ENCODE results near the gene ATP8B1.

The ATP8B1 gene

DNA sequence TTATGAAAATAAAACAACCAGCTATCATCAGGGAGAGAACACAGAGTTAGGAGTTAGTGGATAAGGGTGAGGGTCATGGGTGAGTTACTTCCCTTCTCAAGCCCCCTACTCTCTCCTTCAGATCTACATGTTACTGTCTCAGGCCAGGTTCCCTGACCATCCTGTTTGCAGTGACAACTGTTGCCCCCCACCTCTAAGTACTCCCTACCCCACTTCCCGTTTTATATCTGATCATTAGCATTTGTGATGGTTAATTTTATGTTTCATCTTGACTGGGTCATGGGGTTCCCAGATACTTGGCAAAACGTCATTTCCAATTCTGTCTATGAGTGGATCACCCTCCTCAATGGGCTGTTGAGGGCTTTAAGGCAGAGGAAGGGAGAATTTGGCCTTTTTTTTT is 32.8 kb upstream of the ATP8B1 start:
- Histone ChIP-seq H3K4me3 (ENCODE audit: low read depth, low read length) (no peak overlapping the region), H3K27me3 (replicated peaks) (no peaks in the 10 kb centered on the region), H3K36me3 (replicated peaks) (no peaks in the 10 kb centered on the region), H3K27ac (no peak overlapping the region)
- TF ChIP-seq, protein P1, sequence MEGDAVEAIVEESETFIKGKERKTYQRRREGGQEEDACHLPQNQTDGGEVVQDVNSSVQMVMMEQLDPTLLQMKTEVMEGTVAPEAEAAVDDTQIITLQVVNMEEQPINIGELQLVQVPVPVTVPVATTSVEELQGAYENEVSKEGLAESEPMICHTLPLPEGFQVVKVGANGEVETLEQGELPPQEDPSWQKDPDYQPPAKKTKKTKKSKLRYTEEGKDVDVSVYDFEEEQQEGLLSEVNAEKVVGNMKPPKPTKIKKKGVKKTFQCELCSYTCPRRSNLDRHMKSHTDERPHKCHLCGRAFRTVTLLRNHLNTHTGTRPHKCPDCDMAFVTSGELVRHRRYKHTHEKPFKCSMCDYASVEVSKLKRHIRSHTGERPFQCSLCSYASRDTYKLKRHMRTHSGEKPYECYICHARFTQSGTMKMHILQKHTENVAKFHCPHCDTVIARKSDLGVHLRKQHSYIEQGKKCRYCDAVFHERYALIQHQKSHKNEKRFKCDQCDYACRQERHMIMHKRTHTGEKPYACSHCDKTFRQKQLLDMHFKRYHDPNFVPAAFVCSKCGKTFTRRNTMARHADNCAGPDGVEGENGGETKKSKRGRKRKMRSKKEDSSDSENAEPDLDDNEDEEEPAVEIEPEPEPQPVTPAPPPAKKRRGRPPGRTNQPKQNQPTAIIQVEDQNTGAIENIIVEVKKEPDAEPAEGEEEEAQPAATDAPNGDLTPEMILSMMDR (IDR thresholded peaks at IDR 0.05; ENCODE audit: low read depth, low read length, missing control alignments): no peak
- DNase-seq: no peak
- in situ Hi-C loops (cut with HindIII; ENCODE audit: low pct_ligation_motif_present, low sequenced_read_pairs): no loop called here

DNA sequence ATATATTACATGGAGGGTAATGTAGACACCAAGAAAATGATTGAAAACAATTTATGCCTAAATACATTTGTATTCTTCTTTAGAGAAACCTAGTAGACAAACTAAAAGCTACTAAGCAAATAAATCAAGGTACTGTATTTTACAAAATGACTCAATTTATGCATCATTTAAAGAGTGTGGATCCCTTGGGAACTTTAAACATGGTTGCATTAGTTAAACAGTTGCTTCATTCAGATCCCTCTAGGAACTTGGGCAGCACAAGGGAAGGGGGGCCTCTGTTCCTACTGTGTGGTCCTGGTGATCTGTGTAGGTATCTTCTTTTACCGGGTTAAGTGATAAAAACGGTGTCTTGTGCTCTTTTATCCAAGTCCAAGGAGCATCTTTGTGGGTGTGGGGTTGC is 31.5 kb upstream of the ATP8B1 start:
- no peak overlapping the region for H3K27ac ChIP-seq
- no peaks in the 10 kb centered on the region for H3K36me3 ChIP-seq (replicated peaks)
- in situ Hi-C loops (cut with HindIII; ENCODE audit: low pct_ligation_motif_present, low sequenced_read_pairs): no loop called here
- H3K4me3 ChIP-seq (ENCODE audit: low read depth, low read length): no peak overlapping the region
- DNase-seq: no peak
- TF ChIP-seq, protein P1 (IDR thresholded peaks at IDR 0.05; ENCODE audit: low read depth, low read length, missing control alignments): no peak
- H3K27me3 ChIP-seq (replicated peaks): no peaks in the 10 kb centered on the region

DNA sequence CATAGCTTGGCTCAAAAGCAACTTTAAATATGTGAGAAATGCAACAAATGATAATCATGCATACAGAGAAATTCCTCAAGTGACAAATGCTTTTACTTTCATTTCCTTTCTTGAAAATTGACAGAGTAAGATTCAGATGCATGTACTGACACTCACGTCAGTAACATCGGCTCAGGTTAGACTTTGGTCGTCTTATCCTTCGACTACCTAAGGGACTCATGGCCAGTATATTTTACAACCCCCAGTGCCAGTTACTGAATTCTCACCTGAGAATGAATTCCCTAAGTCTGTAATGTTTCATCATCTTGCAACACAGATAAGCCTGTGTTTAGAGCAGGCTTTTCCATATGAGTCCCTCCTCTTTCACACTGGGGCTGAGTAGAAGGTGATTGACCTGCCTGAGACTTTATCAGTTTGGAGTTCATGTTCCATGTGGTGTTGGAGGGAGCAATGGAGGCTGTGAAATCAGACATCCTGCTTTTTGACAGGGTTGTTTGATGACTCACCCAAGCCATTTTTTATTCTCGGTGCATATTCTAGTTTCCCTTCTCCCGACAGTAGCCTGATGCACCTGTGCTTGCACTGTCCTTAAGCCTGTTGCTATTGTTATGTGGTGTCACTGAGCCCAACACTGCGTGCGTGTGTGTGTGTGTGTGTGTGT is 30.5 kb upstream of the ATP8B1 start:
- DNase-seq: peak; percentile 34
- TF ChIP-seq, protein P1 (IDR thresholded peaks at IDR 0.05; ENCODE audit: low read depth, low read length, missing control alignments): no peak
- Histone ChIP-seq H3K4me3 (ENCODE audit: low read depth, low read length) (no peak overlapping the region), H3K27ac (peak overlapping the region; percentile 40), H3K36me3 (replicated peaks) (no peaks in the 10 kb centered on the region), H3K27me3 (replicated peaks) (no peaks in the 10 kb centered on the region)
- in situ Hi-C loops (cut with HindIII; ENCODE audit: low pct_ligation_motif_present, low sequenced_read_pairs): no loop called here

DNA sequence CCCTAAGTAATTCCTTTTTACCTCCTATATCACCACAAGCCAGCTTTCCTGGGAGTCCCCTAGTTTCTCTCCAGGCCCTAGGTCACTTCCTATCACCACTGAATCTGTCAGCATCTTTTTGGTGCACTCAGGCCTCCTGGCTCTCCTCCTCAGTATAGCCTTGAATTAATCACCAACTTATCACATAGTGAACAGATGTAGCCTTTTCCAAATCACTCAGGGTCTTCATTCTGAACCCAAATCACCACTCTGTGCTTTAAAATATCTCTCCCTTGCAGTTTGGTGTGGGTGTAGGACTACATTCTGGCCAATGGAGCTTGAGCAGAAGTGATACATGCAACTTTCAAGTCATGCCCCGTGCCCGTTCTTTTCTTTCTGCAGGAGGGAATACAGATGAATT is 29.6 kb upstream of the ATP8B1 start:
- no peak for DNase-seq
- no peaks in the 10 kb centered on the region for H3K36me3 ChIP-seq (replicated peaks)
- H3K4me3 ChIP-seq (ENCODE audit: low read depth, low read length): no peak overlapping the region
- H3K27ac ChIP-seq: no peak overlapping the region
- no peaks in the 10 kb centered on the region for H3K27me3 ChIP-seq (replicated peaks)
- in situ Hi-C loops (cut with HindIII; ENCODE audit: low pct_ligation_motif_present, low sequenced_read_pairs): no loop called here
- TF ChIP-seq, protein P1 (IDR thresholded peaks at IDR 0.05; ENCODE audit: low read depth, low read length, missing control alignments): no peak

DNA sequence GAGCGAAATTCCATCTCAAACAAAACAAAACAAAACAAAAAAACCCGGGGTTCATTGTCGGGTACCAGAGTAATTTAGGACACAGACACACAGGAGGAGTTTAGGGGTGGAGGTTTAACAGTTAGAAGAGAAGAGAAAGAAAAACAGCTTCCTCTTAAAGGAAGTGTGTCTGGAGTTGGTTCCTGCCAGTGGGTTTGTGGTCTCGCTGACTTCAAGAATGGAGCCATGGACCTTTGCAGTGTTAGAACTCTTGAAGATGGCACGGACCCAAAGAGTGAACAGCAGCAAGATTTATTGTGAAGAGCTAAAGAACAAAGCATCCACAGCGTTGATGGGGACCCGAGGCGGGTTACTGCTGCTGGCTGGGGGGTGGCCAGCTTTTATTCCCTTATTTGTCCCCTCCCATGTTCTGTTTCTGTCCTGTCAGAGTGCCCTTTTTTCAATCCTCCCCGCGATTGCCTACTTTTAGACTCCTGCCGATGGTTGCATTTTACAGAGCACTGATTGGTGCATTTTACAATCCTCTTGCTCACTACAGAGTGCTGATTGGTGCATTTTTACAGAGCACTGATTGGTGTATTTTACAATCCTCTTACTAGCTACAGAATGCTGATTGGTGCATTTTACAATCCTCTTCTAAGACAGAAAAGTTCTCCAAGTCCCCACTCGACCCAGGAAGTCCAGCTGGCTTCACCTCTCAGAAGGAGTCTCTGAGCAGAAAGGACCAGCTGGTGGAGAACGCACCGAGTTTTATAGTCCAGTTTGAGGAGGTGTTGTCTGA is 28.7 kb upstream of the ATP8B1 start:
- Histone ChIP-seq H3K27me3 (replicated peaks) (no peaks in the 10 kb centered on the region), H3K27ac (no peak overlapping the region), H3K36me3 (replicated peaks) (no peaks in the 10 kb centered on the region), H3K4me3 (ENCODE audit: low read depth, low read length) (no peak overlapping the region)
- TF ChIP-seq, protein P1 (IDR thresholded peaks at IDR 0.05; ENCODE audit: low read depth, low read length, missing control alignments): no peak
- DNase-seq: no peak
- in situ Hi-C loops (cut with HindIII; ENCODE audit: low pct_ligation_motif_present, low sequenced_read_pairs): no loop called here

Measured in brain microvascular endothelial cell (primary cell).